ENCODE data around the gene IL11RA.
A peak's percentile ranks its signal among the peaks of the same experiment; 100 is the strongest.

IL11RA gene

GRCh38 chr9:34664281-34665066 is 12.5 kb downstream of the IL11RA start:
- peaks cover 16% of the 10 kb centered on the region for H3F3A ChIP-seq (ENCODE audit: insufficient read depth)
- H4K20me1 ChIP-seq (ENCODE audit: low read depth, low read length) = no peaks in the 10 kb centered on the region
- H3K9ac ChIP-seq (ENCODE audit: low read length) = peak overlapping the region; percentile 52
- no peaks in the 10 kb centered on the region for H3K79me2 ChIP-seq (ENCODE audit: insufficient read depth, low read length)
- no peaks in the 10 kb centered on the region for H3K9me3 ChIP-seq (ENCODE audit: insufficient read depth, low read length)
- H3K36me3 ChIP-seq (ENCODE audit: low read length) = no peaks in the 10 kb centered on the region
- peak overlapping the region; percentile 91 for H2AFZ ChIP-seq (ENCODE audit: low read depth, low read length, severe bottlenecking)
- TF ChIP-seq EZH2phosphoT487 (conservative IDR thresholded peaks at IDR 0.05; ENCODE audit: low read length) (no peak), CTCF (IDR thresholded peaks at IDR 0.05; ENCODE audit: insufficient read depth, low read length, poor library complexity, severe bottlenecking) (peak; percentile 100)
- H3K4me2 ChIP-seq (ENCODE audit: low read depth, low read length, poor library complexity, severe bottlenecking) = peak overlapping the region; percentile 81
- H3K4me3 ChIP-seq (ENCODE audit: insufficient read depth, low read length, poor library complexity, severe bottlenecking) = peak overlapping the region; percentile 54
- no peaks in the 10 kb centered on the region for H3K27me3 ChIP-seq (ENCODE audit: low read length)
- no peaks in the 10 kb centered on the region for H3K9me2 ChIP-seq (replicated peaks; ENCODE audit: insufficient read depth, low read length)
- peak overlapping the region; percentile 3; the same call in 1 of the 2 replicates for H3K27ac ChIP-seq (ENCODE audit: low read depth, low read length)

- Histone ChIP-seq H3K4me3 (ENCODE audit: insufficient read depth, low read length, poor library complexity, severe bottlenecking) (peak overlapping the region; percentile 54), H3K9ac (ENCODE audit: low read length) (peak overlapping the region; percentile 52), H2AFZ (ENCODE audit: low read depth, low read length, severe bottlenecking) (peak overlapping the region; percentile 91), H3K4me2 (ENCODE audit: low read depth, low read length, poor library complexity, severe bottlenecking) (peak overlapping the region; percentile 81), H3K27me3 (ENCODE audit: low read length) (no peaks in the 10 kb centered on the region), H3K79me2 (ENCODE audit: insufficient read depth, low read length) (no peaks in the 10 kb centered on the region), H3K36me3 (ENCODE audit: low read length) (no peaks in the 10 kb centered on the region), H3K9me3 (ENCODE audit: insufficient read depth, low read length) (no peaks in the 10 kb centered on the region), H3F3A (ENCODE audit: insufficient read depth) (peaks cover 16% of the 10 kb centered on the region), H3K27ac (ENCODE audit: low read depth, low read length) (peak overlapping the region; percentile 3; the same call in 1 of the 2 replicates), H4K20me1 (ENCODE audit: low read depth, low read length) (no peaks in the 10 kb centered on the region), H3K9me2 (replicated peaks; ENCODE audit: insufficient read depth, low read length) (no peaks in the 10 kb centered on the region)
- TF ChIP-seq CTCF (IDR thresholded peaks at IDR 0.05; ENCODE audit: insufficient read depth, low read length, poor library complexity, severe bottlenecking) (no peak), EZH2phosphoT487 (conservative IDR thresholded peaks at IDR 0.05; ENCODE audit: low read length) (no peak)
Measured at GRCh38 chr9:34665067-34665380, 13.0 kb downstream of the IL11RA start.

GRCh38 chr9:34665381-34666250 is 13.6 kb downstream of the IL11RA start:
- no peaks in the 10 kb centered on the region for H3K27me3 ChIP-seq (ENCODE audit: low read length)
- H3F3A ChIP-seq (ENCODE audit: insufficient read depth) = peaks cover 16% of the 10 kb centered on the region

More at GRCh38 chr9:34665381-34666250, 13.6 kb downstream of the IL11RA start:
- Histone ChIP-seq H4K20me1 (ENCODE audit: low read depth, low read length) (no peaks in the 10 kb centered on the region), H3K9me3 (ENCODE audit: insufficient read depth, low read length) (no peaks in the 10 kb centered on the region), H3K9me2 (replicated peaks; ENCODE audit: insufficient read depth, low read length) (no peaks in the 10 kb centered on the region), H2AFZ (ENCODE audit: low read depth, low read length, severe bottlenecking) (peak overlapping the region; percentile 91), H3K4me2 (ENCODE audit: low read depth, low read length, poor library complexity, severe bottlenecking) (peak overlapping the region; percentile 81), H3K9ac (ENCODE audit: low read length) (peak overlapping the region; percentile 75), H3K27ac (ENCODE audit: low read depth, low read length) (peak overlapping the region; percentile 72), H3K36me3 (ENCODE audit: low read length) (no peaks in the 10 kb centered on the region), H3K4me3 (ENCODE audit: insufficient read depth, low read length, poor library complexity, severe bottlenecking) (peak overlapping the region; percentile 86), H3K79me2 (ENCODE audit: insufficient read depth, low read length) (no peaks in the 10 kb centered on the region)
- no peak for TF ChIP-seq EZH2phosphoT487 (conservative IDR thresholded peaks at IDR 0.05; ENCODE audit: low read length)
- no peak for TF ChIP-seq CTCF (IDR thresholded peaks at IDR 0.05; ENCODE audit: insufficient read depth, low read length, poor library complexity, severe bottlenecking)
